Epidermal melanocyte (primary cell): Measurements from ENCODE around the gene LRWD1.
A peak's percentile ranks its signal among the peaks of the same experiment; 100 is the strongest.
"Not testable (repeated sequence)": the region's sequence is repeated elsewhere in the genome, so short reads cannot be mapped to it uniquely, and the experiment has no call there.

ENCODE experiments used
- DNase-seq: peaks from one replicate; pipeline ENCODE4 v3.0.0; 2011; ENCODE audit warnings: low spot score; ENCODE audit not compliant: insufficient read length

Gene LRWD1

GRCh38 chr7:102439963-102440795, 24.6 kb upstream of the LRWD1 start:
- DNase-seq: peak; percentile 57

- no peak for DNase-seq
These were observed 19.7 kb upstream of the LRWD1 start for GRCh38 chr7:102444961-102445673.

GRCh38 chr7:102445674-102446071, 19.1 kb upstream of the LRWD1 start:
- DNase-seq: no peak

- no peak for DNase-seq
These were observed 18.2 kb upstream of the LRWD1 start for GRCh38 chr7:102446387-102447156.

GRCh38 chr7:102447311-102447710, 17.5 kb upstream of the LRWD1 start:
- no peak for DNase-seq

GRCh38 chr7:102449136-102449535, 15.6 kb upstream of the LRWD1 start:
- no peak for DNase-seq

GRCh38 chr7:102450242-102450641, 14.5 kb upstream of the LRWD1 start:
- peak; percentile 11 for DNase-seq

- peak; percentile 15 for DNase-seq
These were observed 13.3 kb upstream of the LRWD1 start for GRCh38 chr7:102451371-102452054.

GRCh38 chr7:102452451-102452850, 12.3 kb upstream of the LRWD1 start:
- no peak for DNase-seq

- peak; percentile 1 for DNase-seq
These were observed 11.5 kb upstream of the LRWD1 start for GRCh38 chr7:102453319-102453718.

- DNase-seq: peak; percentile 11
These were observed 10.3 kb upstream of the LRWD1 start for GRCh38 chr7:102454468-102454867.

GRCh38 chr7:102454932-102455331, 9.9 kb upstream of the LRWD1 start:
- DNase-seq: not testable (repeated sequence)

- DNase-seq: peak; percentile 1
These were observed 9.2 kb upstream of the LRWD1 start for GRCh38 chr7:102455596-102455995.

- no peak for DNase-seq
These were observed 8.5 kb upstream of the LRWD1 start for GRCh38 chr7:102456327-102456726.

GRCh38 chr7:102457352-102457924, 7.3 kb upstream of the LRWD1 start:
- DNase-seq: peak; percentile 12

- peak; percentile 5 for DNase-seq
These were observed 5.5 kb upstream of the LRWD1 start for GRCh38 chr7:102459221-102459844.

- DNase-seq: peak; percentile 8
These were observed 4.3 kb upstream of the LRWD1 start for GRCh38 chr7:102460467-102460866.

GRCh38 chr7:102463841-102464576, 775 bp upstream of the LRWD1 start:
- peak; percentile 33 for DNase-seq

- no peak for DNase-seq
These were observed 1.3 kb downstream of the LRWD1 start for GRCh38 chr7:102466097-102466496.
